Testis (tissue), 2 donors: Measurements from ENCODE around the gene SPIRE1.

ENCODE experiments used
- POLR2A ChIP-seq: fragments of 450-650 bp; IDR thresholded peaks from one replicate; pipeline ENCODE4 v1.6.1; 2017; ENCODE audit warnings: antibody characterized with exemption, mild to moderate bottlenecking, moderate library complexity
- TF ChIP-seq, protein P1 (sequence below), 3 experiments: fragments of 450-650 bp in 2 of 3; fragments of 200-600 bp in 1 of 3; sonication (generic) in 1 of 3; IDR thresholded peaks; one replicate each; pipeline ENCODE4 v1.5.1; 2016 to 2019; ENCODE audit warnings: antibody characterized with exemption in 3 of 3, mild to moderate bottlenecking in 2 of 3, moderate library complexity in 1 of 3

GRCh38 chr18:12456441-12456840 lies 201.5 kb downstream of the SPIRE1 start:
- TF ChIP-seq, protein P1, sequence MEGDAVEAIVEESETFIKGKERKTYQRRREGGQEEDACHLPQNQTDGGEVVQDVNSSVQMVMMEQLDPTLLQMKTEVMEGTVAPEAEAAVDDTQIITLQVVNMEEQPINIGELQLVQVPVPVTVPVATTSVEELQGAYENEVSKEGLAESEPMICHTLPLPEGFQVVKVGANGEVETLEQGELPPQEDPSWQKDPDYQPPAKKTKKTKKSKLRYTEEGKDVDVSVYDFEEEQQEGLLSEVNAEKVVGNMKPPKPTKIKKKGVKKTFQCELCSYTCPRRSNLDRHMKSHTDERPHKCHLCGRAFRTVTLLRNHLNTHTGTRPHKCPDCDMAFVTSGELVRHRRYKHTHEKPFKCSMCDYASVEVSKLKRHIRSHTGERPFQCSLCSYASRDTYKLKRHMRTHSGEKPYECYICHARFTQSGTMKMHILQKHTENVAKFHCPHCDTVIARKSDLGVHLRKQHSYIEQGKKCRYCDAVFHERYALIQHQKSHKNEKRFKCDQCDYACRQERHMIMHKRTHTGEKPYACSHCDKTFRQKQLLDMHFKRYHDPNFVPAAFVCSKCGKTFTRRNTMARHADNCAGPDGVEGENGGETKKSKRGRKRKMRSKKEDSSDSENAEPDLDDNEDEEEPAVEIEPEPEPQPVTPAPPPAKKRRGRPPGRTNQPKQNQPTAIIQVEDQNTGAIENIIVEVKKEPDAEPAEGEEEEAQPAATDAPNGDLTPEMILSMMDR (IDR thresholded peaks at IDR 0.05), result no peak
- no peak for TF ChIP-seq POLR2A
